H4 (cell line): Measurements from ENCODE around the gene RAG2. TPM values are rescaled to one million over a fixed set of nuclear protein-coding genes. Genes with fewer than 3 reads are reported as not detected.
"Not testable (repeated sequence)": the region's sequence is repeated elsewhere in the genome, so short reads cannot be mapped to it uniquely, and the experiment has no call there.

Experiments used
- DNase-seq: peaks from one replicate; pipeline ENCODE4 v3.0.0-alpha.2; 2015; ENCODE audit warnings: low spot score
- total RNA-seq: library from RNA; depleted of rRNA; stranded (reverse); fragments of >200 nt; shearing (Covaris generic); gene quantifications from 2 replicates; pipeline ENCODE4 v1.2.3, GENCODE V29; 2014

The RAG2 gene
- total RNA-seq, 1 experiment from 2014 or later, result not detected

DNA sequence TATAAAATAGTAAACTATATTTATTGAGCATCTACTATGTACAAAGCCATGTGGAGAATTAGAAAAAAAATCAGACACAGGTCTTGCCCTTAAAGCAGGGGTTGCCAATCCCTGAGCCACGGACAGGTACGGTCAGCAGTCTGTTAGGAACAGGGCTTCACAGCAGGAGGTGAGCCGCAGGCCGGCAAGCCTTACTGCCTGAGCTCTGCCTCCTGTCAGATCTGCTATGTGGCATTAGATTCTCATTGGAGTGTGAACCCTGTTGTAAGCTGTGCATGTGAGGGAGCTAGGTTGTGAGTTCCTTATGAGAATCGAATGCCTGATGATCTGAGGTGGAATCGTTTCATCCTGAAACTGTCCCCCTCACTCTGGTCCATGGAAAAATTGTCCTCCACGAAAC is 2.1 kb upstream of the RAG2 start:
- no peak for DNase-seq

DNA sequence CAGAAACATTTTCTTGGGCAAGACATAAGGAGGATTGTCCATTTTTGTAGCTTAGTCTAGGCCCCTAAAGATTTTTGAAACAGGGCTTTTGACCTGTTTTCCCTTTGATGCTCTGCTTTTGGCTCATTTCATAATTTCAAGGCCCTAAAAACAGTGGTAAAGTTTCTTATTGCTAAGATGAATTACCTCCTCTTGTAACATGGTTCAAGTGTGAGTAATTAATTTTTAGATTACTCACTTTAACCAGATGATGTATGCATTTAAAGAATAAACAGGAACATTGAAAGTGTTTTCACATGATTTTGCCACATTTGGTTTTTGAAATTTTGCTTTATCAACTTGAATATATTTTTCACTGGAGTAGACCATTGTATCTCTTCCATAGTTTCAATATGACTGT is 1.2 kb downstream of the RAG2 start:
- no peak for DNase-seq

DNA sequence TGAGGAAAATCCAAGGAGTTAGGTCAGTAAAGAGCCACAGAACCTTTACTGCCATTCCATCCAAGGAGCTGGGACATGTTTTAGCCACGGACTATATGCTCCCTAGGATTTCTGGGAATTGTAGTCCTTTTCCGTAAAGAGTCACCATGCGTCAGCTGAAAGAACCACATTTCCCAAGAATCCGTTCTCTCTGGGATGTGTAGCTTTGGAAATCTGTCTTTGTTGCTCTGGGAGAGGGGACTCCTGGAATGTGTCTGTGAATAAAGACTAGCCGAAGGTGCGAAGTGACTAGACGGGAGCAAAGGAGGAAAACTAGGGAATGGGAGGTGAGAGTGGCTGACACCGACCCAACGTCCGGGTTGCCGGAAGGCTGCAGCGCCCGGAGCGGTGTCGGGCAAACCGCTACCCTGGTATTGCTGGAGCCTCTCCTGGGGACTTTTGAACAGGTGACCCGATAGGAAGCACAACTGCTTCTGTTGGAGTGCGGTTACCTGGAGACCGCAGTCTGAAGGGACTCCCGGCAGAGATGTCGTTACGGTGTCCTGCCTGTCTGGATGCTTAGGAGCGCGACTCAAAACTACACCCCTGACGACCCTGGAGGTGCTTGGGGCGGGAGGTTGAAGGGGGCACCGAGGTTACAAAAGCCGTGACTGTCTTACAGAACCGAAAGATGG is 3.6 kb downstream of the RAG2 start, which contains the start of gene IFTAP:
TSS of gene IFTAP (plus strand) at position 187 of the 674 bp plus-strand sequence. CDS start 15,602 bp downstream, outside the sequence.
- DNase-seq, result peak; percentile 94

DNA sequence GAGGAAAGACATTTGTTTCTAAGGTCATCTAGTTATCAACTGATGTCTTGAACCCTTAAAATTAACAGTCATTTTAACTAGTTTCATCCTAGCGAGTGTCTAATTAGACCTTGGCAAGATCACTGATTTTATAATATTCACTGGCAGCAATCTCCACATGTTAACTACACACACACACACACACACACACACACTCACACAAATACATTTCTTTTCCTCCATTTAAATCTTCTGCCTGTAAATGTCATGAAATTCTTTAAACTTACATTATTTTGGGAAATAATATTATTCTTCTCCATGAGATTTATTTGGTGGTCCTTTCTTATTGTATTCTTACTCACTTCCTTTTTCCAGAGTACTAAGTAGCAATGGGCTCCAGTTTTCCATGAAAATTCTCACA is 6.6 kb downstream of the RAG2 start:
- DNase-seq, result no peak

DNA sequence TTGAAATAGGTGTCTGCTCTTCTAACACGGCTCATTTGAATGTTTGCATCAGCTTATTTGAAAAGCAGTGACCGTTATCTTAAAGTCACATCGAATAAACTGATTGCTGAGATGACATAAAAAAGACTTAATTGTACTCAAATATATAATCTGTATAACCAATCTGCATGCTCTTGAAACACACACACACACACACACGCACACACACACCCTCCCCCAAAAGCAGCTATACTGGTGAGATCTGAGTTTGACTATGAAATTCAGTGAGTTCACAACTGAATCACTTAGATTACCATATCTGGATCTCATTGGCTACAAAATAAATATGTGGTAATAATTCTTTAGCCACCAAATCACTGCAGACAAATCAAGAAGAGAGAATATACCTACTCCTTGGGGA is 7.5 kb downstream of the RAG2 start:
- no peak for DNase-seq

DNA sequence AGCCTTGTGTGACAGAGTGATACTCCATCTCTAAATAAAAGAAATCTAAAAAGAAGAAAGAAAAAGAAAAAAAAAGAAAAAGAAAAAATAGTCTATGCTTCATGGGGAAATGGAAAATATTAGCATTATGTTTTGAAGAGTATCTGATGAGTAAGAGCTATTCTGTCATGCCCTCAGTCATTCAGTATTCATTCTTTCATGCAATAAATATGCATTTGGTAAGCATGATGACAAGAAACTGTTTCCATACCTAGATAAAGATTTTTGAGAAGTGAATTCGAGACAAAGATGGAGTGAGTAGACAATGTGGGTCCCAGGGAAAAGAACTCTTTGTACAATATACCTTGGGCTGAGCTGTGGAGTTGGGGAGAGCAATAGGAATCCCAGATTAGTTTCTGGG is 9.9 kb downstream of the RAG2 start:
- DNase-seq, result no peak

DNA sequence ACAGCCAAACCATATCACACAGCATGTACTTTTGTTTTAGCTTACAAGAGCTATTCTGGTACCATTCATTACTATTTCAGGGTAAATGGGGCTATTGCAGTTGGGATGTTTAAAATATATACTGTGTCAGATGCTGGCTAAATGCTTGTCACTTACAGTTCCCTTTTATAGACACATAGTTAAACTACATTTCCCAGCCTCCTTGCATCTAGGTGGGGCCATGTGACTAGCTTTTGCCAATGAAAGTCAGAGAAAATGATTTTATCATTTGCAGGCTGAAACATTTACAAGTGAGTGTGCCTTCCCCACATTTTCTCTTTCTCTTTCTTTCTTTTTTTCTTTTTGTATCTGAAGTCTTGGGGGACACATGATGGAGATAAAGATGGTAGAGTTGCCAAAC is 11.5 kb downstream of the RAG2 start:
- DNase-seq, result no peak

DNA sequence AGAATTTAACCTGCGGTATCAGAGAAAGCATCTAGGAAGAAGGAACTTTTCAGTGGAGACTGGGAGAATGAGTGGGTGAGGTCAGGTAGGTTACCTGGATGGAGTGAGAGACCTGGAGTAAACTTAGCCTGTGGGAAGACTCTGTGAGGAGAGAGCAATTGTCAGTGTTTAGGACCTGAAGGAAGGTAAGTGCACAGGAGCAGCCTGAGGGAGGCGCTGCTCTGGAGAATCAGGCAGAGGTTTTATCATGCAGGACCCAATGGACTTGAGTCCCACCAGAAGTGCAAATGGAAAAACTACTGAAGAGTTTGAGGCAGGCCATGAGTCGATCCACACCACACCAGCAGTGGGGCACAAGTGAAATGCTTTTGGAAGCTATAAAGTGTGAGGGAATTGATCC is 14.4 kb downstream of the RAG2 start:
- no peak for DNase-seq

DNA sequence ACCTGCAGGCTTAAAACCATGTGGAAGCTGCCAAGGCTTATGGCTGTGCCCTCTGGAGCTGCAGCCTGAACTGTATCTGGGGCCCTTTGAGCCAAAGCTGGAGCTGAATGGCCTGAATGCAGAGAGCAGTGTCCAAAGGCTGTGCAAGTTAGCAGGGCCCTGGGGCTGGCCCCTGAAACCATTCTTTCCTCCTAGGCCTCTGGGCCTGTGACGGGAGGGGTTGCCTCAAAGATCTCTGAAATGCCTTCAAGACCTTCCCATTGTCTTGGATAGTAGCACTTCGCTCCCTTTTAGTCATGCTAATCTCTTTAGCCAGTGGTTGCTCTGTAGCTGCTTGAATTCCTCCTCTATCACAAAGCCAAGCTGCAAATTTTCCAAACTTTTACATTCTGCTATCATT is 16.5 kb downstream of the RAG2 start:
- no peak for DNase-seq

DNA sequence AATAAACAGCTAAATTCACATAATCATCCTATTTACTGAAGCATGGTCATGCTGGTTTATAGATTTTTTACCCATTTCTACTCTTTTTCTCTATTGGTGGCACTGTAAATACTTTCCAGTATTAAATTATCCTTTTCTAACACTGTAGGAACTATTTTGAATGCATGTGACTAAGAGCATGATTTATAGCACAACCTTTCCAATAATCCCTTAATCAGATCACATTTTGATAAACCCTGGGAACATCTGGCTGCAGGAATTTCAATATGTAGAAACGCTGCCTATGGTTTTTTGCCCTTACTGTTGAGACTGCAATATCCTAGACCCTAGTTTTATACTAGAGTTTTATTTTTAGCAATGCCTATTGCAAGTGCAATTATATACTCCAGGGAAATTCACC is 19.6 kb downstream of the RAG2 start:
- no peak for DNase-seq

DNA sequence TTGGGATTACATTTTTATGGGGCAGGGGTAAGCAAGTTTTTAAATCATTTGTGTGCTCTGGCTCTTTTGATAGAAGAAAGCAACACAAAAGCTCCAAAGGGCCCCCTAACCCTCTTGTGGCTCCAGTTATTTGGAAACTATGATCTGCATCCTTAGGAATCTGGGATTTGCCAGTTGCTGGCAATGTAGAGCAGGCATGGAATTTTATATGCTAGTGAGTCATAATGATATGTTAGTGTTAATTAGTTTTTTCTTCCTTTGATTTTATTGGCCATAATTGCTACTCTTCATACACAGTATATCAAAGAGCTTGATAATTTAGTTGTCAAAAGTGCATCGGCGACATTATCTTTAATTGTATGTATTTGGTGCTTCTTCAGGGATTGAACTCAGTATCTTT is 20.2 kb downstream of the RAG2 start:
- peak; percentile 48 for DNase-seq

DNA sequence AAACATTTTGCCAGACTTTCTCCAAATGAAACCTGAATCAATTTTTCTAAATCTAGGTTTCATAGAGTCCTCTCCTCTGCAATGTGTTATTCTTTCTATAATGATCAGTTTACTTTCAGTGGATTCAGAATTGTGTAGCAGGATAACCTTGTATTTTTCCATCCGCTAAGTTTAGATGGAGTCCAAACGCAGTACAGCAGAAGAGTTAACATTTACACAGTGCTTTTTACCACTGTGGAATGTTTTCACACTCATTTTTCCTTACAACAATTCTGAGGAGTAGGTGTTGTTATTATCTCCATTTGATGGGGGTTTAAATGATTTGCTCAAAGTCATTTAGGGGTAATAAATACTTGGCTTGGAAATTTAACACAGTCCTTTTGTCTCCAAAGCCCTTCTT is 20.7 kb downstream of the RAG2 start:
- no peak for DNase-seq

DNA sequence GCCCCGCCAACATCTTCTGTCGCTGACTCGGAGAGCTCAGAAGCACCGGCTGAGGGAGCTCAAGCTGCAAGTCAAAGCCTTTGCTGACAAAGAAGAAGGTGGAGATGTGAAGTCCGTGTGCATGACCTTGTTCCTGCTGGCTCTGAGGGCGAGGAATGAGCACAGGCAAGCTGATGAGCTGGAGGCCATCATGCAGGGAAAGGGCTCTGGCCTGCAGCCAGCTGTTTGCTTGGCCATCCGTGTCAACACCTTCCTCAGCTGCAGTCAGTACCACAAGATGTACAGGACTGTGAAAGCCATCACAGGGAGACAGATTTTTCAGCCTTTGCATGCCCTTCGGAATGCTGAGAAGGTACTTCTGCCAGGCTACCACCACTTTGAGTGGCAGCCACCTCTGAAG is 23.6 kb downstream of the RAG2 start:
- no peak for DNase-seq

DNA sequence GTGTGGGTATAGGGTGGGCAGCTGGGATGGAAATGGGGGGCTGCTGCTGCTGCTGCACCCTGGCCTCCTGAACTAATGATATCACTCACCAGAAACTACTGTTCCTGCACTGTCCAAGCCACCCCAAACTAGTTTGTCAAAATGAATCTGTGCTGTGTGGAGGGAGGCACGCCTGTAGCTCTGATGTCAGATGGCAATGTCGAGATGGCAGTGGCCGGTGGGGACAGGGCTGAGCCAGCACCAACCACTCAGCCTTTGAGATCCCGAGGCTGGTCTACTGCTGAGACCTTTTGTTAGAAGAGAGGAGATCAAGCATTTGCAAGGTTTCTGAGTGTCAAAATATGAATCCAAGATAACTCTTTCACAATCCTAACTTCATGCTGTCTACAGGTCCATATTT is 28.9 kb downstream of the RAG2 start:
- no peak for DNase-seq

DNA sequence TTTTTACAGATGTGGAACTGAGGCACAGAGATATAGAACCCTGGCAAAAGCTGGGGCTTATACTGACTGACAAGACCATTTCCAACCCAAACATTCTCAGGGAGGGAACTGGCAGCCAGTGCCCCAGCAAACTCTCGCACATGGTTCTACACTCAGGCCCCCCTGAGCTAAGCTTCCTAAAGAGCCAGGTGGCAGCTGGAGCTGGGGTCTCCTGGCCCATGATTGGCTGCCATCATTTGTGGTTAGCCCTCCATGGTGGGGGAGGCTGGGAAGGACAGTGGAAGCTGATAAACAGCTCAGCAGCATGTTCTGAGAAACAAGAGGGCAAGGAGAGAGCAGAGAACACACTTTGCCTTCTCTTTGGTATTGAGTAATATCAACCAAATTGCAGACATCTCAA is 30.3 kb downstream of the RAG2 start, which contains the start of gene RAG1:
TSS of gene RAG1 (plus strand) at position 314 of the 400 bp plus-strand sequence. CDS start 5,298 bp downstream, outside the sequence.
- DNase-seq, result no peak

DNA sequence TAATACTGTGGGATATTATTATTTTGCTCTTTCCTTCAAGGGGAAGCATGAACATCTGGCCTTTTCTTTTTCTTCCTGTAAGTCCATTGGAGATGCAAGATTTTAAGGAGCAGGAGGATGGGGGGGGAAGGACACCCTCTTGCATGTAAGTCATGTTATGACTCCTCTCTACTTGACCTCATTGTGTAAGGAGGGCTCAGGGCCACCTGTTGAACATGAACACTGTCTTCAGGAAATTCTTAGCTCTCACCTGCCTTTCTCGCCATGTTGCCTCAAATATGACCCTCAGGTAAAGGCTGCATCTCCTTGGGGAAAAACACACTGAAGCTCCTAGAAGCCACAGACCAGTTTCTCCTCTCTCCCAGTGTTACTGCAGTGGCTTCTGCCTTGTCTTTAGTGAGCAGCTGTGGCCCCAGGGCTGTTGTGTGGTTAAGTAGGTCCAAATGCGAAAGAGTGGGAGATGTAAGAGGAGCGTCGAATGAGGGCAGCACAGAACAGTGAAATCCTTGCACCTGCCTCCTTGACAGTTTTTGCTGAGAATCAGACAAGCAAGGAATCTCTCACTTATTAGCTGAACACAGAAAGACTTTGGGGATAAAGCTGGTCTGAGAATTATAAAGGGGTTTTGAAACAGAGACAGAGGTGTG is 31.5 kb downstream of the RAG2 start:
- no peak for DNase-seq

DNA sequence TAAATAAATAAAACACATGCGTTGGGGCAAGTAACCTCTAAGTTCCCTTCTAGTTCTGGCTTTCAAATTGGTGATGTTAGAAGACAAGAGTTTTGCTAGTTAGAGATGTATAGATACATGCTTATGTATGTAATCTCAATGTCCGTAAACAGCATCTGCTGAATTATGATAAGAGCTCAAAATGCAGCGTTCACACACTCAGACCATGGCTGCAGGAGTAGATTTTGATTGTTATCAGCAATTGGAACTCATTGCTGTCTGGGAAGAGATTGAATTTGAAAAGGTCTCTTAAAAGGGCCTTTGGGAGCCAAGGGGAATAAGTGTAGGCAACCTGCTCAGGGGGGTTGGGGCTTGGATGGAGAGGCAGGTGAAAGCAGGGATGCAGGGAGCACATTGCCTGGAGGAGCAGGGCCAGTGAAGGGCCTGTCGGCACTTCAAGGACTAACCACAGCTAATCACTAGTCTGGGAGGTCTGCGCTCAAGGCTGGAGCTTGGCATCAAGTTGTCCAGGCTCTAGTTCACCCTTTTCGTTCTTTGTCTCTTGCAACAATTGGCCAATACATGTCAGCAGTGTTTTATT is 32.9 kb downstream of the RAG2 start:
- DNase-seq, result no peak

DNA sequence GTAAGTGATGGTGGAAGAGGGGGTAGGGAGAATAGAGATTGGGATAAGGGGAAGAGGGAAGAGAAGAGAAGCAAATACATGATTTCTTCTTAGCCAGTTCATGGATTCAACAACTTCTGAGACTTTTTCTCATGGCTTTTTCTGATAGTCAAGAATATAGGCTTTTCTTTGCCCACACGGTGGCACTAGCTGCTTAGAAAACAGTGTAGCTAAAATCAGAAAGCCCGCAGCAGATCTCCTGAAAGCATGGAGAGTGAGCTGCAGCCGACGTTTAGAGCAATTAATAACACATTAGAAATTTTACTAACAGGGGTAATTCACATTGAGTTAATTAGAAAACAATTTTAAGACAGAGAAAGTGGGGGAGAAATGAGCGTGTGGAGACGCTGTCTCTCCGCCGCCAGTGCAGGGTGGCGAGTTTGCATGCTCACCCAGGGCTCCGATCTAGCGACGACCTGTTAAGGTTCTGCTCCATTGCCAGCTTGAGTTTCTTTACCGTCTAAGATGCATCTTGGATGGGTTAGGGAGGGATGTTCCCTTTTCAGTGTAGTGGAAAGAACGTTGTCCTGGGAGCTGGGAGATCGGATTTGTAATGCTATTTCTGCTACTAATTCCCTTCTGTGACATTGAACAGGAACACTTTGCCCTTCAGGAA is 33.5 kb downstream of the RAG2 start:
- DNase-seq, result peak; percentile 61

DNA sequence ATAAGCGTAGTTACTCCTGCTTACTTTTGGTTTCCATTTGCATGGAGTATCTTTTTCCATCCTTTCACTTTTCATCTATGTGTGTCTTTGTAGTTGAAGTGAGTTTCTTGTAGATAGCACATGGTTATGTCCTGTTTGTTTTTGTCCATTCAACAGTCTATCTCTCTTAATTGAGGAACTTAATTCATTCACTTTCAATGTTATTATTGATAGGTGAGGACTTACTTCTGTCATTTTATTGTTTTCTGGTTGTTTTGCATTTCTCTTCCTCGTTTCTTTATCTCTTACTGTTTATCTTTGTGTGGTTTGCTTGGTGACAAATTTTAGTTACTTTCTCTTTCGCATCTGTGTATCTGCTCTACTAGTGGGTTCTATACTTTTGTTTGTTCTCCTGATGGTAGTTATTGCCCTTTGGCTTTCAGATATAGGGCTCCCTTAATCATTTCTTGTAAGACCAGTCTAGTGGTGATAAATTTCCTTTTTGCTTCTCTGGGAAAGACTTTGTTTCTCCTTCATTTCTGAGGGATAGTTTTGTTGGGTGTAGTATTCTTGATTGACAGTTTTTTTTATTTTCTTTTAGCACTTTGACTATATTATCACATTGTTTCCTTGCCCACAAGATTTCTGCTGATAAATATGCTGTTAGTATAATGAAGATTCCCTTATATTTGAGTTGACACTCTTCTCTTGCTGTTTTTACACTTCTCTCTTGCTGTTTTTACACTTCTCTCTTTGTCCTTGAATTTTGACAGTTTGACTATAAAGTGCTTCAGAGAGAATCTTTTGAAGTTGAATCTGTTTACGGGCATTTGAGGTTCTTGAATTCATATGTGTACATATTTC is 39.2 kb downstream of the RAG2 start:
- DNase-seq, result no peak

DNA sequence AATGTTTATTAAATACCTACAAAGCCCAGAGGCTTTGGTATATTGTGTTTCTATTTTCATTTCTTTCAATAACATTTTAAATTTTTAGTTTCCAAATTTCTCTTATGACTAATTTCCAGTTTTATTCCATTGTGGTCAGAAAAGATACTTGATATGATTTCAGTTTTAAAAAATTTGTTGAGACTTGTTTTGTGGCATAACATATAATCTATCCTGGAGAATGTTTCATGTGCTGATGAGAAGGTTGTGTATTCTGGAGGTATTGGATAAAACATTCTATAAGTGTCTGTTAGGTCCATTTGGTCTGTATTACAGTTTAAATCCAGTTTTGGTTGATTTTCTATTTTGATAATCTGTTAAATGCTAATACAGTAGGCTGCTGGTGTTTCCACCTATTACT is 40.0 kb downstream of the RAG2 start:
- DNase-seq, result no peak

DNA sequence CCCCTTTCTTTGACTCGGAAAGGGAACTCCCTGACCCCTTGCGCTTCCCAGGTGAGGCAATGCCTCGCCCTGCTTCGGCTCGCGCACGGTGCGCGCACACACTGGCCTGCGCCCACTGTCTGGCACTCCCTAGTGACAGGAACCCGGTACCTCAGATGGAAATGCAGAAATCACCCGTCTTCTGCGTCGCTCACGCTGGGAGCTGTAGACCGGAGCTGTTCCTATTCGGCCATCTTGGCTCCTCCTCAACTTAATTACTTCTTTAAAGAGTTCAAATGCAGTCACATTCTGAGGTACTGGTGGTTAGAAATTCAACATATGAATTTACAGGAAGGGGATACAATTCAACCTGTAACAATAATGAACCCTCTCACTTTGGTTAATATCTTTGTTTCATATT is 40.6 kb downstream of the RAG2 start:
- DNase-seq, result not testable (repeated sequence)
